Ovary (tissue), 3 donors: ENCODE results near the gene CCT3.

ENCODE experiments used
- CTCF ChIP-seq, 3 donors: fragments of 450-650 bp in 2 of 3; fragments of 200-600 bp in 1 of 3; IDR thresholded peaks; one replicate each; pipeline versions ENCODE4 v1.5.1 to v1.8.0; 2016 to 2022; ENCODE audit warnings: antibody characterized with exemption in 3 of 3, mild to moderate bottlenecking in 1 of 3
- EP300 ChIP-seq: sonication (generic); formaldehyde crosslinking; IDR thresholded peaks from one replicate; pipeline ENCODE4 v1.6.1; 2017; ENCODE audit warnings: antibody characterized with exemption
- donor health status: DM: no; HTN: no; CAD: no.

GRCh38 chr1:156305215-156305614 lies 32.9 kb downstream of the CCT3 start:
- no peak for TF ChIP-seq CTCF (IDR thresholded peaks at IDR 0.05)
- TF ChIP-seq EP300, result no peak
